Vagina (tissue), 2 donors: ENCODE measurements around the gene EFNA4.

ENCODE experiments used
- CTCF ChIP-seq, 3 experiments: fragments of 450-650 bp in 2 of 3; fragments of 200-600 bp in 1 of 3; sonication (generic) in 1 of 3; IDR thresholded peaks; one replicate each; pipeline ENCODE4 v1.5.1; 2017 to 2019; ENCODE audit warnings: antibody characterized with exemption in 3 of 3, mild to moderate bottlenecking in 2 of 3, moderate library complexity in 2 of 3
- POLR2A ChIP-seq, 2 donors: fragments of 450-650 bp; IDR thresholded peaks; one replicate each; pipeline ENCODE4 v1.6.1; 2017; ENCODE audit warnings: antibody characterized with exemption in 2 of 2, mild to moderate bottlenecking in 2 of 2, moderate library complexity in 2 of 2
- POLR2AphosphoS5 ChIP-seq, 2 donors: sonication (generic); formaldehyde crosslinking; IDR thresholded peaks; one replicate each; pipeline ENCODE4 v1.9.0; 2017; ENCODE audit warnings: antibody characterized with exemption in 2 of 2, mild to moderate bottlenecking in 2 of 2, low read depth in 1 of 2; ENCODE audit not compliant: insufficient read depth in 1 of 2

- TF ChIP-seq POLR2A (IDR thresholded peaks at IDR 0.05) (no peak), POLR2AphosphoS5 (IDR thresholded peaks at IDR 0.05; ENCODE audit: insufficient read depth in 1 of 2, low read depth in 1 of 2) (no peak), CTCF (IDR thresholded peaks at IDR 0.05) (no peak)
These were observed 16.2 kb downstream of the EFNA4 start for GRCh38 chr1:155079487-155080311.
